ACC112 (cell line): ENCODE data around the gene ZKSCAN4.
A peak's percentile ranks its signal among the peaks of the same experiment; 100 is the strongest.

ENCODE experiments used
- H2AFZ ChIP-seq: fragments of 200-600 bp; sonication (generic); one replicate; pipeline ENCODE4 v1.6.0; 2017; ENCODE audit warnings: antibody characterized with exemption, low read length; ENCODE audit not compliant: unreplicated experiment
- H3K27ac ChIP-seq: fragments of 200-600 bp; sonication (generic); 2 replicates; pipeline ENCODE4 v1.5.1; 2014; ENCODE audit warnings: low read depth, mild to moderate bottlenecking, antibody characterized with exemption, low read length, moderate library complexity
- H3K27me3 ChIP-seq: fragments of 200-600 bp; sonication (generic); 2 replicates; pipeline ENCODE4 v1.6.1; 2014; ENCODE audit warnings: mild to moderate bottlenecking, antibody characterized with exemption, low read length, moderate library complexity, mixed read lengths; ENCODE audit not compliant: insufficient read depth
- H3K36me3 ChIP-seq: fragments of 200-600 bp; sonication (generic); 2 replicates; pipeline ENCODE4 v1.6.1; 2016; ENCODE audit warnings: mild to moderate bottlenecking, antibody characterized with exemption, low read length, moderate library complexity, mixed read lengths; ENCODE audit not compliant: insufficient read depth
- H3K4me1 ChIP-seq: fragments of 200-600 bp; sonication (generic); one replicate; pipeline ENCODE4 v1.6.1; 2016; ENCODE audit warnings: low read length, mixed read lengths; ENCODE audit not compliant: insufficient read depth, unreplicated experiment, control insufficient read depth
- H3K4me3 ChIP-seq: fragments of 200-600 bp; sonication (generic); 2 replicates; pipeline ENCODE4 v1.5.1; 2014; ENCODE audit warnings: mild to moderate bottlenecking, low read depth, low read length
- H3K79me2 ChIP-seq: fragments of 200-600 bp; sonication (generic); one replicate; pipeline ENCODE4 v1.6.0; 2016; ENCODE audit warnings: low read length; ENCODE audit not compliant: control insufficient read depth, unreplicated experiment, insufficient read depth

ZKSCAN4 gene

GRCh38 chr6:28252009-28252975 lies at the start of gene ZKSCAN4:
Gene ZKSCAN4, minus strand, starts transcription at chr6:28252269. Its CDS starts 289 bp downstream, at chr6:28251980.
- Histone ChIP-seq H3K27ac (no peak within 1 kb of the TSS; the same call in 1 of the 2 replicates), H3K4me3 (peak within 1 kb of the TSS; percentile 92), H3K79me2 (peaks cover 12% of the 10 kb centered on the region)

GRCh38 chr6:28296520-28297060 lies 44.5 kb upstream of the ZKSCAN4 start:
- Histone ChIP-seq H2AFZ (no peak overlapping the region), H3K36me3 (peaks cover 12% of the 10 kb centered on the region), H3K27ac (no peak overlapping the region), H3K79me2 (no peaks in the 10 kb centered on the region), H3K4me3 (no peak overlapping the region), H3K4me1 (no peaks in the 10 kb centered on the region), H3K27me3 (no peaks in the 10 kb centered on the region)

More at GRCh38 chr6:28252009-28252975, at the start of gene ZKSCAN4:
- H3K4me1 ChIP-seq = peaks cover 25% of the 10 kb centered on the region
- H2AFZ ChIP-seq = peak within 1 kb of the TSS; percentile 94
- no peaks in the 10 kb centered on the region for H3K36me3 ChIP-seq
- H3K27me3 ChIP-seq = no peaks in the 10 kb centered on the region

DNA sequence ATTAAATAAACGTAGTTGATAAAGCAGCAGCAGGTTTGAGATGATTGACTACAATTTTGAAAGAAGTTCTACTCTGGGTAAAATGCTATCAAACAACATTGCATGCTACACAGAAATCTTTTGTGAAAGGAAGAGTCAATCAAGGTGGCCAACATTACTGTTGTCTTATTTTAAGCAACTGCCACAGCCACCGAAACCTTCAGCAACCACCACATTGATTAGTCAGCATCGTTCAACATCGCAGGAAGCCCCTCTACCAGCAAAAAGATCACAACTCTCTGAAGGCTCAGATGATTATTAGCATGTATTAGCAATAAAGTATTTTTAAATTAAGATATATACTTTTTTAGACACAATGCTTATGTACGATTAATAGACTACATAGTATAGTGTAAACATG lies 43.3 kb upstream of the ZKSCAN4 start:
- Histone ChIP-seq H3K27ac (no peak overlapping the region), H3K4me3 (no peak overlapping the region), H3K4me1 (no peaks in the 10 kb centered on the region), H2AFZ (no peak overlapping the region), H3K27me3 (no peaks in the 10 kb centered on the region), H3K79me2 (no peaks in the 10 kb centered on the region), H3K36me3 (peaks cover 3% of the 10 kb centered on the region; the same call in 1 of the 2 replicates)

DNA sequence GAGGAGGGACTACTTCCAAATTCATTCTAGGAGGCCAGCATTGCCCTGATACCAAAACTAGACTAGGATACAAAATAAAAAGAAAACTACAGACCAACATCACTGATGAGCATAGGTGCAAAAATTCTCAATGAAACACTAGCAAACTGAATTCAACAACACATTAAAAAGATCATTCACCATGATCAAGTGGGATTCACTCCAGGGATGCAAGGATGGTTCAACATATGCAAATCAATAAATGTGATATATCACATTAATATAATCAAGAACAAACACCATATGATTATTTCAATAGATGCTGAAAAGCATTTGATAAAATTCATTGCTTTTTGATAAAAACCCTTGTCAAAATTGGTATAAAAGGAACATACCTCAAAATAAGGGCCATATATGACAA lies 39.5 kb upstream of the ZKSCAN4 start:
- Histone ChIP-seq H3K27me3 (no peaks in the 10 kb centered on the region), H3K79me2 (no peaks in the 10 kb centered on the region)

GRCh38 chr6:28282926-28283325 lies 30.9 kb upstream of the ZKSCAN4 start:
- Histone ChIP-seq H2AFZ (no peak overlapping the region), H3K79me2 (peaks cover 14% of the 10 kb centered on the region), H3K4me3 (peak overlapping the region; percentile 89), H3K27ac (no peak overlapping the region), H3K36me3 (peaks cover 40% of the 10 kb centered on the region), H3K4me1 (peaks cover 6% of the 10 kb centered on the region), H3K27me3 (no peaks in the 10 kb centered on the region)

More for the DNA sequence above, 39.5 kb upstream of the ZKSCAN4 start:
- Histone ChIP-seq H3K4me1 (no peaks in the 10 kb centered on the region), H3K27ac (no peak overlapping the region), H2AFZ (no peak overlapping the region), H3K4me3 (no peak overlapping the region), H3K36me3 (peaks cover 24% of the 10 kb centered on the region)

DNA sequence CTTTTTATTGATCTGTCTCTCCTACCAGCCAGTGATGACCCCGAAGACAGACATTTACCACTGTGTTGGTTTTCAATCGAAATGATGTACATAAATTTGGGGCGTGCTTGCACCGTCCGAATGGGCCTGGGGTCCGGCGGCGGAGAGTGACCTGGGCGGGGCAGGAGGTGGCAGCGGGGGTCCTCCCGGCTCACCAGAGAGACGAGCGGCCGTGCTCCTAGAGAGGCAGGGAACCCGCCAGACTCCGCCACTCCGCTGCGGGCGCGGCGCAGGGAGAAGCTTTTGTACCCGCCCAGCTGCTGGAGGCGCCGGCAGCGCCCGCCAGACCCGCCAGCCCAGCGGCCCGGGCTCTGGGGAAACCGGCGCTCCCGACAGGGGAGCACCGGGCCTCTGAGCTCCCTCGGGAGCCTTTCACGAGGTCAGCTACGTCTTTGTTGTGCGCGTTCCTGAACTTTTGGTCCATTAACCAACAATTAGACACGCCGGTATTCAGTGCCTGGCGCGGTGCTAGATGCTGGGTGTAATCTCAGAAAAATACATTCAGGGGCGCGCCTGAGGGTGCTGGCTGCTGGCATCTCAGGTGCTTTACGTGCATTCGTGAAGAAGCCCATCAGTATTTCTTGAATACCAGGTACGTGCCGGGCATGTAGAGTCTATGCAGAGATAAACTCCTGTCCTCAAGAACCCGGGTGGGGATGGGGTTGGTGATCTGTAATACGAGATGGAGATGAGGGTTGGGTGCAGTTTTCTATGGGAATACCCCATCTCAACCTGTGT lies 29.4 kb upstream of the ZKSCAN4 start, which contains the start of gene PGBD1:
PGBD1 (plus strand) TSS at position 285 of the 777 bp plus-strand sequence. CDS start 2,242 bp downstream, outside the sequence.
- peak within 1 kb of the TSS; percentile 89 for H3K4me3 ChIP-seq
- H3K36me3 ChIP-seq = peaks cover 37% of the 10 kb centered on the region
- H3K27ac ChIP-seq = no peak within 1 kb of the TSS
- no peaks in the 10 kb centered on the region for H3K27me3 ChIP-seq
- H2AFZ ChIP-seq = peak within 1 kb of the TSS; percentile 71
- peaks cover 14% of the 10 kb centered on the region for H3K79me2 ChIP-seq
- peaks cover 6% of the 10 kb centered on the region for H3K4me1 ChIP-seq

DNA sequence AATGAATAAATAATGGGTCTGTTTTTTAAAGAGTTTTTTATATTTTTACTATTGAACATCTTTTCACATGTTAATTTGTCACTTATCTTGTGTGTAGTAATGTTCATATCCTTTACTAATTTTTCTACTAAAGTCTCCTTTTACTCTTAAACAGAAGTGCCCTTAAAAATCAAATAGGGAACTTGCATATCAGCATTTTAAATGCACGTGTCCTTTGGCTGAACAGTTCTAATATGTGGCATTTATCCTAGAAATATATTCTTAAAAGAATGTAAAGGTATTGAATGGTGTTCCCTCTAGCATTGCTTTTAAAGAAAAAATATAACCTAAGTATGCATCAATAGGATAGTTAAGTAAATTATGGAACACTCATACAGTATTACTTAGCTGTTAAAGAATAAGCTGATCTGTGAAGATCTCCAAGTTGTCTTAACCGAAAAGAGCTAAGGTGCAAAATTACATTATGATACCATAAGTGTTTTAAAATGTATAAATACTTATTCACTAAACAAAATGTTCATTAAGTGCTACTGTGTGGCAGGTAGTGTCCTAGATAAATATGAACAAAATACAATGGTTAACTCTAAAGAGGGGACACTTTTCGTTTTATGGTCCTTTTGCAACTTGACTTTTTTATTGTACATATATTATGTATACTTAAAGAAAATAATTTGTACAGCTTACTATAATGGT lies 28.7 kb upstream of the ZKSCAN4 start:
- peaks cover 6% of the 10 kb centered on the region for H3K4me1 ChIP-seq
- H2AFZ ChIP-seq = peak overlapping the region; percentile 71
- no peak overlapping the region for H3K27ac ChIP-seq
- H3K36me3 ChIP-seq = peaks cover 39% of the 10 kb centered on the region
- H3K4me3 ChIP-seq = peak overlapping the region; percentile 89
- no peaks in the 10 kb centered on the region for H3K27me3 ChIP-seq
- peaks cover 14% of the 10 kb centered on the region for H3K79me2 ChIP-seq

DNA sequence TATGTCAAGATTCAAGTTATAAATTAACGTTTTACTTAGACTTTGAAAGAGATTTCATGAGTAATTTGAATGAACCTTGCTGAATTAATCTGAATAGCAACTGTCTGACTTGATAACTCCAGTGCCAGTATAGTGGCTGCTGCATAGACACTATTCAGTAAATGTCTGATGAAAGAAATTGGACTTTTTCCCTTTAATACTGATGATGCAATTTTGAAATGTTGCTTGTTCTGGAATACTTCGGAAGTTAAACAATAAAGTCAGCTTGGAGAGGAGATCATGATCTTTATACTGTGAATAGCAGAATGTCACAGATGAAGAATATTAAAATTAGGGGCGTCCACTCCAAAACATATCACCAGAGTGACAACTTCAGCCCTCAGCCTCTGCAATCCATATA lies 25.7 kb upstream of the ZKSCAN4 start:
- Histone ChIP-seq H3K79me2 (peaks cover 10% of the 10 kb centered on the region), H3K4me1 (peaks cover 3% of the 10 kb centered on the region), H3K27me3 (no peaks in the 10 kb centered on the region), H2AFZ (no peak overlapping the region), H3K36me3 (peaks cover 26% of the 10 kb centered on the region), H3K27ac (no peak overlapping the region), H3K4me3 (no peak overlapping the region)

DNA sequence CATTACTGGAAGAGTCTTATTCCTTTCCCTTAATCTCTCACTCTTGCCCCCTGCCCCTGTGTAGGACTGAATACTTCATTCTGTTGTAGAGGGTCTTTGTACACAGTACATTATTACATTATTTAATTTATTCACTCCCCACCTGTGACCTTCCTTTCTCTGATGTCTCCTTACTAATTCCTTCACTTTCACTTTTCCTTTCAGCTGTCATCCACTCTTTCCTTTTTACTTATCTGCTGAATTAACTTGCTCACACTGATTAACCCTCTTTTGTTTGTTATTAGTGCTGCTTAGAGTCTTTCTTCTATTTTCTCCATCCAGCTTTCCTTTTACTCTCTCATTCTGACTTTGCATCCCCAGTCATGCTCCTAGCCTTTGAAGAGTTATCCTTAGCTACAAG lies 22.8 kb upstream of the ZKSCAN4 start:
- Histone ChIP-seq H3K27me3 (no peaks in the 10 kb centered on the region), H3K4me3 (no peak overlapping the region), H2AFZ (no peak overlapping the region), H3K4me1 (peaks cover under 1% of the 10 kb centered on the region), H3K27ac (no peak overlapping the region), H3K79me2 (peaks cover 11% of the 10 kb centered on the region), H3K36me3 (peaks cover 28% of the 10 kb centered on the region)

- H3K27ac ChIP-seq = peak overlapping the region; percentile 81
- H3K27me3 ChIP-seq = no peaks in the 10 kb centered on the region
- peaks cover 3% of the 10 kb centered on the region; the same call in 1 of the 2 replicates for H3K36me3 ChIP-seq
- peaks cover 18% of the 10 kb centered on the region for H3K4me1 ChIP-seq
- H3K4me3 ChIP-seq = no peak overlapping the region
- H2AFZ ChIP-seq = no peak overlapping the region
- peaks cover 25% of the 10 kb centered on the region for H3K79me2 ChIP-seq
These were observed 17.4 kb upstream of the ZKSCAN4 start for GRCh38 chr6:28269492-28269891.
